HUES48 (cell line): ENCODE measurements around the gene UTY.

Experiments used
- H3K27ac ChIP-seq: one replicate; pipeline ENCODE4 v1.7.0; 2013; ENCODE audit warnings: low read depth, low read length, inconsistent platforms
- H3K27me3 ChIP-seq: 2 replicates; pipeline ENCODE4 v1.6.1; 2013; ENCODE audit warnings: mild to moderate bottlenecking, low read length; ENCODE audit not compliant: control insufficient read depth, insufficient read depth
- H3K36me3 ChIP-seq: 2 replicates; pipeline ENCODE4 v1.6.1; 2013; ENCODE audit warnings: low read length; ENCODE audit not compliant: control insufficient read depth, insufficient read depth
- H3K4me1 ChIP-seq: 2 replicates; pipeline ENCODE4 v1.6.1; 2013; ENCODE audit warnings: mild to moderate bottlenecking, low read length; ENCODE audit not compliant: control insufficient read depth, insufficient read depth
- H3K4me3 ChIP-seq: 2 replicates; pipeline ENCODE4 v1.5.1; 2013; ENCODE audit warnings: mild to moderate bottlenecking, low read depth, low read length
- H3K9ac ChIP-seq: 2 replicates; pipeline ENCODE4 v1.6.1; 2013; ENCODE audit warnings: mild to moderate bottlenecking, low read depth, low read length, moderate library complexity
- H3K9me3 ChIP-seq: 2 replicates; pipeline ENCODE4 v1.6.1; 2013; ENCODE audit warnings: low read length; ENCODE audit not compliant: control insufficient read depth, insufficient read depth

The UTY gene

GRCh38 chrY:13343307-13343946 is 136.4 kb downstream of the UTY start:
- H3K9me3 ChIP-seq = no peaks in the 10 kb centered on the region
- H3K27me3 ChIP-seq = no peaks in the 10 kb centered on the region
- H3K4me3 ChIP-seq = no peak overlapping the region
- no peak overlapping the region for H3K27ac ChIP-seq
- H3K9ac ChIP-seq = no peak overlapping the region
- no peaks in the 10 kb centered on the region for H3K36me3 ChIP-seq
- no peaks in the 10 kb centered on the region for H3K4me1 ChIP-seq

- Histone ChIP-seq H3K36me3 (no peaks in the 10 kb centered on the region), H3K27ac (no peak overlapping the region), H3K9me3 (no peaks in the 10 kb centered on the region), H3K4me3 (no peak overlapping the region), H3K4me1 (no peaks in the 10 kb centered on the region), H3K9ac (no peak overlapping the region), H3K27me3 (no peaks in the 10 kb centered on the region)
Measured at GRCh38 chrY:13339939-13340338, 139.9 kb downstream of the UTY start.

GRCh38 chrY:13339381-13339780 is 140.5 kb downstream of the UTY start:
- Histone ChIP-seq H3K9ac (no peak overlapping the region), H3K9me3 (no peaks in the 10 kb centered on the region), H3K4me1 (no peaks in the 10 kb centered on the region), H3K4me3 (no peak overlapping the region), H3K36me3 (no peaks in the 10 kb centered on the region), H3K27ac (no peak overlapping the region), H3K27me3 (no peaks in the 10 kb centered on the region)

GRCh38 chrY:13338711-13339110 is 141.1 kb downstream of the UTY start:
- Histone ChIP-seq H3K9me3 (no peaks in the 10 kb centered on the region), H3K27ac (no peak overlapping the region), H3K27me3 (no peaks in the 10 kb centered on the region), H3K36me3 (no peaks in the 10 kb centered on the region), H3K4me1 (no peaks in the 10 kb centered on the region), H3K4me3 (no peak overlapping the region), H3K9ac (no peak overlapping the region)

- Histone ChIP-seq H3K36me3 (no peaks in the 10 kb centered on the region), H3K9ac (no peak overlapping the region)
Measured at GRCh38 chrY:13337934-13338333, 141.9 kb downstream of the UTY start.

GRCh38 chrY:13333791-13334190 is 146.0 kb downstream of the UTY start:
- no peaks in the 10 kb centered on the region for H3K4me1 ChIP-seq
- no peaks in the 10 kb centered on the region for H3K36me3 ChIP-seq
- H3K4me3 ChIP-seq = no peak overlapping the region
- no peaks in the 10 kb centered on the region for H3K27me3 ChIP-seq
- H3K9ac ChIP-seq = no peak overlapping the region
- H3K27ac ChIP-seq = no peak overlapping the region
- H3K9me3 ChIP-seq = no peaks in the 10 kb centered on the region

More at GRCh38 chrY:13337934-13338333, 141.9 kb downstream of the UTY start:
- Histone ChIP-seq H3K27me3 (no peaks in the 10 kb centered on the region), H3K9me3 (no peaks in the 10 kb centered on the region), H3K4me3 (no peak overlapping the region), H3K4me1 (no peaks in the 10 kb centered on the region), H3K27ac (no peak overlapping the region)

- no peak overlapping the region for H3K27ac ChIP-seq
- H3K4me1 ChIP-seq = no peaks in the 10 kb centered on the region
- no peak overlapping the region for H3K4me3 ChIP-seq
- no peaks in the 10 kb centered on the region for H3K36me3 ChIP-seq
- H3K27me3 ChIP-seq = no peaks in the 10 kb centered on the region
- no peaks in the 10 kb centered on the region for H3K9me3 ChIP-seq
- H3K9ac ChIP-seq = no peak overlapping the region
Measured at GRCh38 chrY:13330651-13331050, 149.2 kb downstream of the UTY start.

GRCh38 chrY:13312966-13313365 is 166.9 kb downstream of the UTY start:
- Histone ChIP-seq H3K4me3 (no peak overlapping the region), H3K9me3 (no peaks in the 10 kb centered on the region), H3K27me3 (no peaks in the 10 kb centered on the region), H3K9ac (no peak overlapping the region), H3K36me3 (no peaks in the 10 kb centered on the region), H3K27ac (no peak overlapping the region), H3K4me1 (no peaks in the 10 kb centered on the region)

- no peak overlapping the region for H3K9ac ChIP-seq
- no peaks in the 10 kb centered on the region for H3K9me3 ChIP-seq
- no peak overlapping the region for H3K4me3 ChIP-seq
- H3K4me1 ChIP-seq = no peaks in the 10 kb centered on the region
- no peak overlapping the region for H3K27ac ChIP-seq
- no peaks in the 10 kb centered on the region for H3K27me3 ChIP-seq
- H3K36me3 ChIP-seq = no peaks in the 10 kb centered on the region
Measured at GRCh38 chrY:13307959-13308358, 171.9 kb downstream of the UTY start.

- Histone ChIP-seq H3K9ac (no peak overlapping the region), H3K27ac (no peak overlapping the region), H3K4me3 (no peak overlapping the region), H3K9me3 (no peaks in the 10 kb centered on the region), H3K4me1 (no peaks in the 10 kb centered on the region), H3K27me3 (no peaks in the 10 kb centered on the region), H3K36me3 (no peaks in the 10 kb centered on the region)
Measured at GRCh38 chrY:13300795-13301194, 179.0 kb downstream of the UTY start.

- Histone ChIP-seq H3K9ac (no peak overlapping the region), H3K4me1 (no peaks in the 10 kb centered on the region), H3K27ac (no peak overlapping the region), H3K9me3 (no peaks in the 10 kb centered on the region), H3K4me3 (no peak overlapping the region), H3K36me3 (no peaks in the 10 kb centered on the region), H3K27me3 (no peaks in the 10 kb centered on the region)
Measured at GRCh38 chrY:13299411-13299810, 180.4 kb downstream of the UTY start.
